Astrocyte (in vitro differentiated cells and primary cell): ENCODE results near the gene NRG3. TPM values are rescaled to one million over a fixed set of nuclear protein-coding genes. Genes with fewer than 3 reads are reported as not detected.

Experiments
- DNase-seq: peaks from one replicate; pipeline ENCODE4 v3.0.0-alpha.2; 2010; ENCODE audit warnings: low read depth
- FAIRE-seq: peaks from 2 replicates; lab custom pipeline; 2011; peaks lifted over from hg19 to GRCh38; lab: Jason Lieb, UNC
- H2AFZ ChIP-seq: 2 replicates; pipeline ENCODE4 v1.6.0; 2012; ENCODE audit warnings: low read depth, low read length, inconsistent platforms
- H3K27ac ChIP-seq: 2 replicates; pipeline ENCODE4 v1.5.1; 2011; ENCODE audit warnings: low read depth, low read length, inconsistent platforms
- H3K27me3 ChIP-seq: 2 replicates; pipeline ENCODE4 v1.6.0; 2011; ENCODE audit warnings: low read length, inconsistent platforms; ENCODE audit not compliant: insufficient read depth
- H3K36me3 ChIP-seq: 2 replicates; pipeline ENCODE4 v1.5.1; 2011; ENCODE audit warnings: low read length, inconsistent platforms; ENCODE audit not compliant: insufficient read depth
- H3K4me1 ChIP-seq: 2 replicates; pipeline ENCODE4 v1.5.1; 2011; ENCODE audit warnings: low read length, inconsistent platforms; ENCODE audit not compliant: insufficient read depth
- H3K4me2 ChIP-seq: 2 replicates; pipeline ENCODE4 v1.6.0; 2012; ENCODE audit warnings: low read length, inconsistent platforms
- H3K4me3 ChIP-seq: 2 replicates; pipeline ENCODE4 v1.5.1; 2011; ENCODE audit warnings: low read depth, mild to moderate bottlenecking, low read length, inconsistent platforms; ENCODE audit not compliant: insufficient read depth
- H3K79me2 ChIP-seq: 2 replicates; pipeline ENCODE4 v1.6.0; 2012; ENCODE audit warnings: mild to moderate bottlenecking, low read length, inconsistent platforms; ENCODE audit not compliant: insufficient read depth
- H3K9ac ChIP-seq: 2 replicates; pipeline ENCODE4 v1.6.0; 2012; ENCODE audit warnings: mild to moderate bottlenecking, low read length, inconsistent platforms
- H3K9me3 ChIP-seq: 2 replicates; pipeline ENCODE4 v1.5.1; 2012; ENCODE audit warnings: low read depth, mild to moderate bottlenecking, low read length, inconsistent platforms; ENCODE audit not compliant: insufficient read depth
- H4K20me1 ChIP-seq: 2 replicates; pipeline ENCODE4 v1.6.0; 2012; ENCODE audit warnings: low read length, inconsistent platforms; ENCODE audit not compliant: insufficient read depth
- H3K27ac Mint-ChIP-seq: one replicate; pipeline ENCODE4 v1.8.0; 2021; ENCODE audit warnings: mild to moderate bottlenecking, mixed read lengths; ENCODE audit not compliant: unreplicated experiment
- H3K27me3 Mint-ChIP-seq: one replicate; pipeline ENCODE4 v1.8.0; 2021; ENCODE audit warnings: low read depth, mixed read lengths; ENCODE audit not compliant: unreplicated experiment
- H3K36me3 Mint-ChIP-seq: one replicate; pipeline ENCODE4 v1.8.0; 2021; ENCODE audit warnings: low read depth, mixed read lengths; ENCODE audit not compliant: unreplicated experiment
- H3K4me1 Mint-ChIP-seq: one replicate; pipeline ENCODE4 v1.8.0; 2021; ENCODE audit warnings: low read depth, mixed read lengths; ENCODE audit not compliant: unreplicated experiment
- H3K4me3 Mint-ChIP-seq: one replicate; pipeline ENCODE4 v1.8.0; 2021; ENCODE audit warnings: mild to moderate bottlenecking, moderate library complexity, mixed read lengths; ENCODE audit not compliant: unreplicated experiment
- H3K9me3 Mint-ChIP-seq: one replicate; pipeline ENCODE4 v1.8.0; 2021; ENCODE audit warnings: mild to moderate bottlenecking, mixed read lengths; ENCODE audit not compliant: unreplicated experiment
- CTCF ChIP-seq: IDR thresholded peaks from 2 replicates; pipeline ENCODE4 v1.5.1; 2011; ENCODE audit warnings: low read depth, mild to moderate bottlenecking, inconsistent platforms, low read length, moderate library complexity; ENCODE audit not compliant: insufficient read depth
- EZH2 ChIP-seq: IDR thresholded peaks from 2 replicates; pipeline ENCODE4 v1.6.1; 2012; ENCODE audit warnings: mild to moderate bottlenecking, low read length, inconsistent platforms; ENCODE audit not compliant: insufficient read depth
- total RNA-seq: library from RNA; stranded (reverse); gene quantifications from 2 replicates; pipeline ENCODE4 v1.2.1, GENCODE V29; 2021

Gene NRG3
- total RNA-seq, 1 donor from 2014 or later = 2.1 TPM

- no peaks in the 10 kb centered on the region for H3K9me3 ChIP-seq
- H3K27me3 ChIP-seq = no peaks in the 10 kb centered on the region
- no peak overlapping the region for H3K27ac ChIP-seq
- H3K4me2 ChIP-seq = no peak overlapping the region
- no peaks in the 10 kb centered on the region for H3K4me1 Mint-ChIP-seq
- H3K4me1 ChIP-seq = no peaks in the 10 kb centered on the region
- no peaks in the 10 kb centered on the region for H3K36me3 ChIP-seq
- H3K4me3 Mint-ChIP-seq = no peak overlapping the region
- no peaks in the 10 kb centered on the region for H3K27me3 Mint-ChIP-seq
- H3K36me3 Mint-ChIP-seq = no peaks in the 10 kb centered on the region
- no peak for FAIRE-seq
- no peak for DNase-seq
- no peak overlapping the region for H2AFZ ChIP-seq
- no peak overlapping the region for H3K9ac ChIP-seq
- no peaks in the 10 kb centered on the region for H3K79me2 ChIP-seq
- no peaks in the 10 kb centered on the region for H4K20me1 ChIP-seq
- H3K27ac Mint-ChIP-seq = no peak overlapping the region
- TF ChIP-seq CTCF (no peak), EZH2 (no peak)
- no peak overlapping the region for H3K4me3 ChIP-seq
- peaks cover 3% of the 10 kb centered on the region for H3K9me3 Mint-ChIP-seq
Measured at GRCh38 chr10:82020999-82021398, 146.0 kb downstream of the NRG3 start.

GRCh38 chr10:82027711-82028110 lies 152.7 kb downstream of the NRG3 start:
- no peak overlapping the region for H3K4me3 ChIP-seq
- H3K9me3 Mint-ChIP-seq = no peaks in the 10 kb centered on the region
- H3K27ac Mint-ChIP-seq = no peak overlapping the region
- no peaks in the 10 kb centered on the region for H3K36me3 ChIP-seq
- H3K27ac ChIP-seq = no peak overlapping the region
- H3K9me3 ChIP-seq = no peaks in the 10 kb centered on the region
- no peak overlapping the region for H3K9ac ChIP-seq
- no peak overlapping the region for H2AFZ ChIP-seq
- DNase-seq (no peak), FAIRE-seq (no peak)
- H3K4me3 Mint-ChIP-seq = no peak overlapping the region
- H3K4me1 Mint-ChIP-seq = no peaks in the 10 kb centered on the region
- H3K27me3 ChIP-seq = no peaks in the 10 kb centered on the region
- H3K4me2 ChIP-seq = no peak overlapping the region
- no peaks in the 10 kb centered on the region for H3K4me1 ChIP-seq
- TF ChIP-seq CTCF = no peak
- TF ChIP-seq EZH2 = no peak
- H4K20me1 ChIP-seq = no peaks in the 10 kb centered on the region
- H3K27me3 Mint-ChIP-seq = no peaks in the 10 kb centered on the region
- no peaks in the 10 kb centered on the region for H3K79me2 ChIP-seq
- no peaks in the 10 kb centered on the region for H3K36me3 Mint-ChIP-seq

GRCh38 chr10:82037076-82037475 lies 162.1 kb downstream of the NRG3 start:
- no peak overlapping the region for H3K27ac Mint-ChIP-seq
- no peaks in the 10 kb centered on the region for H3K9me3 Mint-ChIP-seq
- H3K36me3 Mint-ChIP-seq = no peaks in the 10 kb centered on the region
- Histone ChIP-seq H2AFZ (no peak overlapping the region), H3K9me3 (no peaks in the 10 kb centered on the region), H3K9ac (no peak overlapping the region), H3K36me3 (no peaks in the 10 kb centered on the region), H3K4me2 (no peak overlapping the region), H3K79me2 (no peaks in the 10 kb centered on the region), H3K27me3 (no peaks in the 10 kb centered on the region), H3K27ac (no peak overlapping the region), H3K4me3 (no peak overlapping the region), H3K4me1 (no peaks in the 10 kb centered on the region), H4K20me1 (no peaks in the 10 kb centered on the region)
- FAIRE-seq = no peak
- DNase-seq = no peak
- TF ChIP-seq EZH2 (no peak), CTCF (no peak)
- no peak overlapping the region for H3K4me3 Mint-ChIP-seq
- H3K27me3 Mint-ChIP-seq = no peaks in the 10 kb centered on the region
- H3K4me1 Mint-ChIP-seq = peaks cover 2% of the 10 kb centered on the region
